Adipose tissue (tissue), 3 donors: ENCODE results near the gene MAML1. TPM values are rescaled to one million over a fixed set of nuclear protein-coding genes. Genes with fewer than 3 reads are reported as not detected.

Source experiments
- H3K27ac ChIP-seq: one replicate; pipeline ENCODE4 v1.5.1; 2013; ENCODE audit warnings: low read depth, low read length
- WGBS, 3 donors: extraction: QIAGEN DNeasy Blood & Tissue Kit; methylation state at CpG; one replicate each; pipeline ENCODE4 v1.1.7; 2013; 5-methylcytosine and 5-hydroxymethylcytosine counted together
- polyA plus RNA-seq, 3 donors: library from polyadenylated mRNA; stranded (reverse); fragments of 200-250 nt; gene quantifications; one replicate each; pipeline ENCODE4 v1.2.3, GENCODE V29; 2013
- donor health status: healthy with polysubstance abuse.
- donor health status: Bipolar disorder and iron deficiency.
- donor health status: healthy.

The MAML1 gene
- polyA plus RNA-seq, 3 donors: 8.9 to 12.9 (median 10.0) TPM

GRCh38 chr5:179764056-179764455 lies 31.4 kb downstream of the MAML1 start:
- 69 to 75% (median 71%) methylated on average over 8 of the region's 8 CpGs for WGBS, 3 donors
- H3K27ac ChIP-seq: no peak overlapping the region

GRCh38 chr5:179765400-179765799 lies 32.8 kb downstream of the MAML1 start:
- H3K27ac ChIP-seq: no peak overlapping the region
- 32 to 73% (median 39%) methylated on average over 13 of the region's 13 CpGs for WGBS, 3 donors

DNA sequence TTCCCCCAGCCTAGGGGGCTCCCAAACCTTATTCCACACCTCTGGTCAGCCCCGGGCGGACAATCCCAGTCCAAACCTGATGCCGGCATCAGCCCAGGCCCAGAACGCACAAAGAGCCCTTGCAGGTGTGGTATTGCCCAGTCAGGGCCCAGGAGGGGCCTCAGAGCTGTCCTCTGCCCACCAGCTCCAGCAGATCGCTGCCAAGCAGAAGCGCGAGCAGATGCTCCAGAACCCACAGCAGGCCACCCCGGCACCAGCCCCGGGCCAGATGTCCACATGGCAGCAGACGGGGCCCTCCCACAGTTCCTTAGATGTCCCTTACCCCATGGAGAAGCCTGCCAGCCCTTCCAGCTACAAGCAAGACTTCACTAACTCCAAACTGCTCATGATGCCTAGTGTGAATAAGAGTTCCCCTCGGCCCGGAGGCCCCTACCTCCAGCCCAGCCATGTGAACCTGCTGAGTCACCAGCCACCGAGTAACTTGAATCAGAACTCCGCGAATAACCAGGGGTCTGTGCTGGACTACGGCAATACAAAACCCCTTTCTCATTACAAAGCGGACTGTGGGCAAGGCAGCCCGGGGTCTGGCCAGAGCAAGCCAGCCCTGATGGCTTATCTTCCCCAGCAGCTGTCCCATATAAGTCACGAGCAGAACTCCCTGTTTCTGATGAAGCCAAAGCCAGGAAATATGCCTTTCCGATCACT lies 33.6 kb downstream of the MAML1 start:
- no peak overlapping the region for H3K27ac ChIP-seq
- 72 to 83% (median 76%) methylated on average over 20 of the region's 20 CpGs for WGBS, 3 donors

GRCh38 chr5:179766726-179767455 lies 34.3 kb downstream of the MAML1 start:
- 57 to 62% (median 59%) methylated on average over 12 of the region's 12 CpGs for WGBS, 3 donors
- no peak overlapping the region for H3K27ac ChIP-seq

- no peak overlapping the region for H3K27ac ChIP-seq
- WGBS, 3 donors: 86 to 93% (median 89%) methylated on average over 9 of the region's 9 CpGs
Measured at GRCh38 chr5:179767496-179768100, 35.0 kb downstream of the MAML1 start.

- 84 to 88% (median 88%) methylated on average over 18 of the region's 18 CpGs for WGBS, 3 donors
- no peak overlapping the region for H3K27ac ChIP-seq
Measured at GRCh38 chr5:179768326-179769085, 35.9 kb downstream of the MAML1 start.

DNA sequence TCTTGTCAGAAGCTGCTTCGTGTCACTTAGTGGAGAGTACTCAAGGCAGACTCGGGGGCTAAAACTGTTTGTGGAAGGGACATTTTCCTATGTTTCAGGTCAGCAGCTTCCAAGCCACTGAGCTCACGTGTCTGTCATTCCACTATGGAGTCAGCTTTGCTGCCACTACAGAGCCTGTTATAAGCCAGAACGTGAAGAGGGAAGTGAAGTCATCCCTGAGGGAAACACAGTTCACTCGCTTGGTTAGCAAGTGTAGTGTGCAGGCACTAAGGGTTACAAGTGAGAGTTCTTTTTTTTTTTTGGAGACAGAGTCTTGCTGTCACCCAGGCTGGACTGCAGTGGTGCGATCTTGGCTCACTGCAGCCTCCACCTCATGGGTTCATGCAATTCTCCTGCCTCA lies 36.6 kb downstream of the MAML1 start:
- no peak overlapping the region for H3K27ac ChIP-seq
- WGBS, 3 donors: 73 to 84% (median 75%) methylated on average over 6 of the region's 6 CpGs

GRCh38 chr5:179769796-179770195 lies 37.2 kb downstream of the MAML1 start:
- WGBS, 3 donors: 85 to 91% (median 90%) methylated on average over 5 of the region's 5 CpGs
- H3K27ac ChIP-seq: no peak overlapping the region

DNA sequence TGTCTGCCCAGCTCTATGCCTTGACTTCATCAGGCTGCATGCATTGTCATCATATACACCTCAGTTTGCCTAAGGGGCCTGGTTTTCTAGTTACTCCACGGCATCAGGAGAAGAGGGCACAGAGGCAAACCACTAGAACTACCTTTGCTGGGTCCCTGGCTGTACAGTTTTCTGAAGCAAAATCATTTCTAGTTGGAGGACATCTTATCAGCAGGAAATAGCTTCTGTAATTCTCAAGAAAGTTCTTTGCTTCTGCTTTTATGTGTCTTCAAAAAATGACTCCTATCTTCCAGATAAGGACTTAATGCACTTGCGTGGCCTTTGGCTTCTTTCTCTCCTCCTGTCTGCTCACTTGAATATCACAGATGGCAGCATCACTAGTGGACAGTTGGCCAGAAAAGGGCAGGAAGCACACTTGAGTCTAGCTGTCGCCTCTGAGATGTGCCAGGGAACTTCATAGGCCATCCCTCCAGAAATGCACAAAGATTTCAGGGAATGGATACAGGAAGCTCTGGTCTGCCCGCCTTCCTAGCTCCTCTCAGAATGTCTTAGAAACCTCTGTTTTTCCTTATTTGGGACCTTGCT lies 38.8 kb downstream of the MAML1 start:
- no peak overlapping the region for H3K27ac ChIP-seq
- 73 to 93% (median 81%) methylated on average over 4 of the region's 4 CpGs for WGBS, 3 donors

DNA sequence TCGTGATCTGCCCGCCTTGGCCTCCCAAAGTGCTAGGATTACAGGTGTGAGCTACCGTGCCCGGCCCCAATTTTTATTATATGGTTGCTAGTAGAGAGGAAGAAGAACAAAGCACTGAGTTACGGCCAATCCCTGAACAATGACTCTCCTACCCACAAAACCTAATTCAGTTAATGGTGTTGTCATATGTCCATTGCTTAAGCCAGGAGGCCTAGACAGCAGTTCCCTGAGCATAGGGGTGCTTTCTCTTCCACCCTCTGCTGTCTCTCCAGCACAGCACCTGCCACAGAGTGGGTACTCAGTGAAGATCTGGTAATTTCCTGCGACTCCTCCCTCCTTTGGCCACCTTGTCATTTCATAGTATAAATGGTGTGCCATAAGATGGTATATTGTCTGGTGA lies 39.7 kb downstream of the MAML1 start:
- WGBS, 3 donors: 72 to 90% (median 78%) methylated on average over 6 of the region's 6 CpGs
- H3K27ac ChIP-seq: no peak overlapping the region

GRCh38 chr5:179773686-179774040 lies 41.0 kb downstream of the MAML1 start:
- H3K27ac ChIP-seq: no peak overlapping the region
- WGBS, 3 donors: 94 to 96% (median 94%) methylated on average over 9 of the region's 9 CpGs

GRCh38 chr5:179774442-179774841 lies 41.8 kb downstream of the MAML1 start:
- 92 to 97% (median 96%) methylated on average over 11 to 12 of the region's 12 CpGs for WGBS, 3 donors
- no peak overlapping the region for H3K27ac ChIP-seq

DNA sequence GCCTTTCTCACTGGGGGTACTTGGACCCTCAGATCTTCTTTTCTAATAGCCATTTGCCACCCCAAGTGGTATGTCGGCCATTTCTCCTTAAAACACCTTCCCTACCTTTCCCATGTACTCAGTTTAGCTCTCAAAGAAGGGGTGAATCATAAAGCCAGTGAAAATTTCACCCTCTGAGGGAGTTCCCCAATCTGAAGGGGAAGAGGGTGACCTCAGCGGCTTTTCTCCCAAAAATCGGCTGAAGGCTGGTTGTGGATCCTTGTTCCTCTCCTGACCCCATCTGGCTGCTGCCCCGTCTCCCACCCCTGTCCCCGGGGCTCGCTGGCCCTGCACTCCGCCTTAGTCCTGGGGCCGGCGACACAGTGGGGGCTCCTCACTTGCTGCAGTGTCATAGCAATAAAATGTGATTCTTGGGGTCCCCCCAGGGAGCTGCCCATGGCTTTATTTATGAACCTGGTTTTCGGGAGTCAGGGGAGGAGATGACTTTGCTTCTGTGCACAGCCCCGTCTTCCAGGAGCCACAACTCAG lies 43.9 kb downstream of the MAML1 start:
- 76 to 90% (median 81%) methylated on average over 11 of the region's 11 CpGs for WGBS, 3 donors
- H3K27ac ChIP-seq: no peak overlapping the region

- no peak overlapping the region for H3K27ac ChIP-seq
- WGBS, 3 donors: 85 to 93% (median 88%) methylated on average over 10 of the region's 10 CpGs
Measured at GRCh38 chr5:179777456-179777855, 44.8 kb downstream of the MAML1 start.

DNA sequence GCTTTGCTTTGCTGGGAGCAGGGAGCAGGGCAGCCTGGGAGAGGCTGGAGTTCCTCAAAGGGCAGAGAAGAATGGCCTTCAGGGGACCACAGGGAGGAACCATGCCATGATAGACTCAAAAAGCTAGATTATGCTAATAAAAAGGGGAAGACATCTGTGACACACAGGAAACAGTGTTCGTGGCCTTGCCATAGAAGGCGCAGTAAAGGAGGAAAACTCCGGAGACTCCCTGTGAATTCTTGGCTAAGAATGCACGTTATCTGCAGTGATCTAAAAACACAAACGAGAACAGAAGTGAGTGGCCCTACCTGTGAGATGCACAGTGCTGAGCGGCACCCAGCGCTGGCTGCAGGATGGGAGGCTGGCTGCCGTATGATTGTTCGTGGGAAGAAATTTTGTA lies 45.3 kb downstream of the MAML1 start:
- H3K27ac ChIP-seq: no peak overlapping the region
- WGBS, 3 donors: 51 to 76% (median 62%) methylated on average over 9 of the region's 9 CpGs

GRCh38 chr5:179778591-179778990 lies 46.0 kb downstream of the MAML1 start:
- 92 to 97% (median 94%) methylated on average over 5 of the region's 5 CpGs for whole genome bisulfite sequencing, 3 donors
- H3K27ac ChIP-seq: no peak overlapping the region

- 73 to 96% (median 76%) methylated on average over 4 of the region's 4 CpGs for WGBS, 3 donors
- no peak overlapping the region for H3K27ac ChIP-seq
Measured at GRCh38 chr5:179779826-179780225, 47.2 kb downstream of the MAML1 start.

GRCh38 chr5:179780362-179780761 lies 47.7 kb downstream of the MAML1 start:
- WGBS, 3 donors: 59 to 86% (median 70%) methylated on average over 7 of the region's 7 CpGs
- H3K27ac ChIP-seq: no peak overlapping the region
